GM10266 (cell line): ENCODE results near the gene ASTN2.

Experiments
- DNase-seq: peaks from one replicate; pipeline ENCODE4 v3.0.0; 2012; ENCODE audit errors: extremely low spot score
- TF ChIP-seq, protein P1 (sequence below): IDR thresholded peaks from 2 replicates; pipeline ENCODE4 v1.5.1; 2012; ENCODE audit warnings: mild to moderate bottlenecking, low read depth; ENCODE audit not compliant: control insufficient read depth, insufficient read depth; ENCODE audit errors: missing control alignments

Gene ASTN2

DNA sequence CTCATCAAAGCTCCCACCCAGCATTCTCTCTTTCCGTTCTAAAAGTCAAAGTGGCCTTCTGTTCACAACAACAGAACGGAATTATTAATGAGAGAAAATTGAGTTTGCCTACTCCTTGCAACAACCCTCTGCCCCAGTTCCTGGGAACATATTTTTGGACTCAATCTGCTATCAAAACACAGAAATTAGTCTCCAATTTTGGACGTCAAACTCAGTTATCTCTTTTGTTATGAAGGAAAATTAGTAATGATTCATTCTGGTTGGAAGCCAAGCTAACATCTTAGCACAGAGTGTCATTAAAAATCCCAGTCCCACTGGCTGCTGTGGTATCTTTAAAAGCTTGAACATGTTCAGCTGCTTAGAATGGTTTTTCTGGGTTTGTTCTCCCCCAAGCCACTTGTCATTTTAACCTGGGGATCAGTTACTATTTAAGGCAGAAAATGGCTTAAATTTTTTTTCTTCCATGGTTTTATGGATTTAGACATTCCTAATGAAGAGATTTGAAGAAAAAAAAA lies 384.5 kb downstream of the ASTN2 start:
- TF ChIP-seq, protein P1, sequence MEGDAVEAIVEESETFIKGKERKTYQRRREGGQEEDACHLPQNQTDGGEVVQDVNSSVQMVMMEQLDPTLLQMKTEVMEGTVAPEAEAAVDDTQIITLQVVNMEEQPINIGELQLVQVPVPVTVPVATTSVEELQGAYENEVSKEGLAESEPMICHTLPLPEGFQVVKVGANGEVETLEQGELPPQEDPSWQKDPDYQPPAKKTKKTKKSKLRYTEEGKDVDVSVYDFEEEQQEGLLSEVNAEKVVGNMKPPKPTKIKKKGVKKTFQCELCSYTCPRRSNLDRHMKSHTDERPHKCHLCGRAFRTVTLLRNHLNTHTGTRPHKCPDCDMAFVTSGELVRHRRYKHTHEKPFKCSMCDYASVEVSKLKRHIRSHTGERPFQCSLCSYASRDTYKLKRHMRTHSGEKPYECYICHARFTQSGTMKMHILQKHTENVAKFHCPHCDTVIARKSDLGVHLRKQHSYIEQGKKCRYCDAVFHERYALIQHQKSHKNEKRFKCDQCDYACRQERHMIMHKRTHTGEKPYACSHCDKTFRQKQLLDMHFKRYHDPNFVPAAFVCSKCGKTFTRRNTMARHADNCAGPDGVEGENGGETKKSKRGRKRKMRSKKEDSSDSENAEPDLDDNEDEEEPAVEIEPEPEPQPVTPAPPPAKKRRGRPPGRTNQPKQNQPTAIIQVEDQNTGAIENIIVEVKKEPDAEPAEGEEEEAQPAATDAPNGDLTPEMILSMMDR: no peak
- no peak for DNase-seq

DNA sequence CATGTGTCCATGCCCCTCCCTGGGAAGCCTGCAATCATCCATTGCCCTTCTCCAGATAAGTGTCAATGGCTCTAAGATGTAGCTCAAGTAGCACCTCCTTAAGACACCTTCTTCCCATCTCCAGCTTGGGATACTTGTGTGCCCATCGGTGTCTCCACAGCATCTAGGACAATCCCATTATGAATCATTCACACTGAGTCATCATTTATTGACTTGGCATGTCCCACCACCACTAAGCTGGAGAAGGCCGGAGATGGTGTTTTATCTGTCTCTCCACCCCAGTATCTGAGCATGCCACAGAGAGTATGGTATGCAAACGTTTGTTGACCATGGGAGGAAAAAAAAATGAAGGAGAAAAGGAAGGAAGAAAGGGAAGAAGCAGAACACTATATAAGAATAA lies 385.5 kb downstream of the ASTN2 start:
- TF ChIP-seq, protein P1: no peak
- DNase-seq: no peak

- TF ChIP-seq, protein P1: no peak
- DNase-seq: no peak
Measured at GRCh38 chr9:117028103-117028858, 386.6 kb downstream of the ASTN2 start.

DNA sequence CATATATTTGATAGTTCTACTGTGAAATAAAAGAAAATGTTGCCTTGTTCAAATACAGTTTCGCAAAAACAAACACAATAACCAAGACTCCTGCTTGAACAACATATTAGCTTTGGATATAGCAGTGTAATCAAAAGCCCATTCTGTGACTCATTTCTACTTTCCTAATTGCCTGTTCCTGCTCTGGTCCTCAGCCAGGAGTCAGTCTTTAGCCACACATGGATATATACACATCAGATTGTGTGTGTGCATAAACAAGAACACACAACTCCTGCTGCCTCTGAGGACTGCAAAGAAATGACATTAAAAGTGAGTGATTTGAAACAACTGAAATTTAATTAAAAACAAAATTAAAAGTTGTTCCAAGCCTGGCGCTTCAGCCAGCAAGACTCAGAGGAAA lies 393.0 kb downstream of the ASTN2 start:
- DNase-seq: no peak
- TF ChIP-seq, protein P1: no peak

DNA sequence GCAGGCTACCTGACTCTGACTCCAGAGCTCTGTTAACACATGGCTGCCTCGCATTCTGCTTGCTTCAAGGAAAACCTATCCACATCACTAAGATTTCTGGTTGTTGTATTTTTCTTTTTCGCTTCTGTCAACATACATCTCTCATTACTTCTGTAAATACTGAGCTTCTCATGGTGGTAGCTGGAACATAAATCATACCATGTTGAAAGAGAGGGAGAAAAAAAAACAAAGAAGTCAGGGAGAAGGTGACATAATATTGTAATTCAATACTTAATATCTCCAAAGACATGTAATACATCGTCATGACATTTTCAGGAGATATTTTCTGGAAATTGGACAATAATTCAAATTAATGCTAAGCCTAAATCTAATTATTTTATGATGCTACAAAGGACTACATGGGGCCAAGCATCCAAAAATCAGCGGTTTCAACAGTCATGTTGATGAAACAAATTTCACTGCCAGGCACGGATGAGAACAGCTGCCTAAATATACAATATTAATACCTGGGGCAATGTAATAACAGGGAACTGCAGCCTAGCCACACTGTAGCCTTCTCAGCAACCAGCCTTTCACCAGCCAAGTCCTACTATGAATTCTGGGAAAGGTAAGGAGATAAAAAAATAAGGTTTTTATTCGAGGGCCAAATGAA lies 395.8 kb downstream of the ASTN2 start:
- no peak for DNase-seq
- TF ChIP-seq, protein P1: no peak

DNA sequence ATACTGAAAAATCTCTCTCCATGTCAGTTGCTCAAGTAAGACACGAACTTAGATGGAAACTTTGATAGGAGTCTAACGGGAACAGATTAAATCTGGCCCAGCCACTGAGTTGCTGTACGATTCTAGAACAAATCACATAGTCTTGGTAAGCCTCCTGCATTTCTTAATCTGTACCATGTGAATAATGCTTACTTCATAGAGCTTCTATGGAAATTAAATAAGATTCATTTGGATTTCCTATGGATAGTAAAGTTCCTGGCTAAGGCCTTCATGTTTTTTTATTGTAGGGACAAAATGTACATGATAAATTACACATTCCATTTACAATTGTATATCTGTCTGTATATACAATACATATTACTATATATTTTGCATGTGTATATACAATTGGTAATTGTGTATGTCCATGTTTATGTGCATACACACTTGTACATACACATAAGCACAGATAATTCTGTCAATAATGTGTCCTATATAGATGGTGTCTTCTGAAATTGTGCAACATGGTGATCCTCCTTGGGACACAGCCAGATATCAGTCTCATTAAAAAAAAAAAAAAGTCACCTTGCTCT lies 397.4 kb downstream of the ASTN2 start:
- DNase-seq: no peak
- TF ChIP-seq, protein P1: no peak
